Parathyroid adenoma (tissue), 2 donors: ENCODE results near the gene SPATS2L.

Source experiments
- H2AFZ ChIP-seq: fragments of 300-600 bp; sonication (generic); one replicate; pipeline ENCODE4 v1.7.0; 2017; ENCODE audit warnings: antibody characterized with exemption, mild to moderate bottlenecking
- H3K27ac ChIP-seq: fragments of 300-600 bp; sonication (generic); one replicate; pipeline ENCODE4 v1.7.0; 2017
- H3K27me3 ChIP-seq: fragments of 300-600 bp; sonication (generic); one replicate; pipeline ENCODE4 v1.7.0; 2017; ENCODE audit warnings: low read length; ENCODE audit not compliant: control insufficient read depth, insufficient read depth
- H3K36me3 ChIP-seq: fragments of 300-600 bp; sonication (generic); one replicate; pipeline ENCODE4 v1.7.0; 2017; ENCODE audit warnings: low read length; ENCODE audit not compliant: control insufficient read depth, insufficient read depth
- H3K4me1 ChIP-seq: fragments of 300-600 bp; sonication (generic); one replicate; pipeline ENCODE4 v1.7.0; 2017; ENCODE audit warnings: control low read depth
- H3K4me2 ChIP-seq: fragments of 300-600 bp; sonication (generic); one replicate; pipeline ENCODE4 v1.7.0; 2017; ENCODE audit warnings: low read length
- H3K4me3 ChIP-seq: fragments of 300-600 bp; sonication (generic); one replicate; pipeline ENCODE4 v1.7.0; 2017; ENCODE audit warnings: low read depth, low read length
- H3K79me2 ChIP-seq: fragments of 300-600 bp; sonication (generic); one replicate; pipeline ENCODE4 v1.7.0; 2017; ENCODE audit warnings: control low read depth
- H3K9ac ChIP-seq: fragments of 300-600 bp; sonication (generic); one replicate; pipeline ENCODE4 v1.7.0; 2017; ENCODE audit warnings: mild to moderate bottlenecking
- H3K9me3 ChIP-seq: fragments of 300-600 bp; sonication (generic); one replicate; pipeline ENCODE4 v1.7.0; 2017; ENCODE audit warnings: low read length; ENCODE audit not compliant: control insufficient read depth
- CTCF ChIP-seq: fragments of 300-600 bp; sonication (generic); IDR thresholded peaks from one replicate; pipeline ENCODE4 v1.7.0; 2017; ENCODE audit warnings: antibody characterized with exemption, mild to moderate bottlenecking
- donor health status: primary hyperparathyroidism.

SPATS2L gene

GRCh38 chr2:200351815-200352214 is 45.3 kb downstream of the SPATS2L start:
- Histone ChIP-seq H3K4me3 (no peak overlapping the region), H3K4me1 (peaks cover 26% of the 10 kb centered on the region), H3K27me3 (no peaks in the 10 kb centered on the region), H2AFZ (no peak overlapping the region), H3K36me3 (no peaks in the 10 kb centered on the region), H3K9me3 (no peaks in the 10 kb centered on the region), H3K79me2 (peaks cover 17% of the 10 kb centered on the region), H3K27ac (no peak overlapping the region), H3K9ac (no peak overlapping the region), H3K4me2 (no peak overlapping the region)
- TF ChIP-seq CTCF: no peak

- TF ChIP-seq CTCF: no peak
- Histone ChIP-seq H3K4me1 (peaks cover 26% of the 10 kb centered on the region), H3K9ac (no peak overlapping the region), H3K36me3 (no peaks in the 10 kb centered on the region), H3K4me2 (peak overlapping the region; percentile 43), H2AFZ (peak overlapping the region; percentile 4), H3K4me3 (no peak overlapping the region), H3K79me2 (peaks cover 17% of the 10 kb centered on the region), H3K27ac (peak overlapping the region; percentile 37), H3K27me3 (no peaks in the 10 kb centered on the region), H3K9me3 (no peaks in the 10 kb centered on the region)
Measured at GRCh38 chr2:200352636-200353035, 46.1 kb downstream of the SPATS2L start.

GRCh38 chr2:200353120-200353519 is 46.6 kb downstream of the SPATS2L start:
- Histone ChIP-seq H3K4me1 (peaks cover 28% of the 10 kb centered on the region), H3K79me2 (peaks cover 17% of the 10 kb centered on the region), H3K27ac (peak overlapping the region; percentile 37), H3K9me3 (no peaks in the 10 kb centered on the region), H3K4me2 (peak overlapping the region; percentile 43), H3K4me3 (no peak overlapping the region), H3K9ac (no peak overlapping the region), H3K36me3 (no peaks in the 10 kb centered on the region), H3K27me3 (no peaks in the 10 kb centered on the region), H2AFZ (peak overlapping the region; percentile 4)
- no peak for TF ChIP-seq CTCF

GRCh38 chr2:200353874-200354273 is 47.4 kb downstream of the SPATS2L start:
- no peaks in the 10 kb centered on the region for H3K27me3 ChIP-seq
- no peak overlapping the region for H3K4me2 ChIP-seq
- no peaks in the 10 kb centered on the region for H3K9me3 ChIP-seq
- no peak for TF ChIP-seq CTCF
- no peak overlapping the region for H3K4me3 ChIP-seq
- H3K9ac ChIP-seq: no peak overlapping the region
- H2AFZ ChIP-seq: no peak overlapping the region
- peaks cover 13% of the 10 kb centered on the region for H3K79me2 ChIP-seq
- no peaks in the 10 kb centered on the region for H3K36me3 ChIP-seq
- no peak overlapping the region for H3K27ac ChIP-seq
- peaks cover 29% of the 10 kb centered on the region for H3K4me1 ChIP-seq
